HUDEP-2 (cell line): ENCODE results near the gene FKBP1C.

Experiments used
- DNase-seq, 76 experiments: peaks; one replicate each; lab custom pipeline; 2025; ENCODE audit not compliant: unreplicated experiment in 76 of 76; lab: John Stamatoyannopoulos, UW

FKBP1C gene

GRCh38 chr6:63259153-63259552, 47.9 kb downstream of the FKBP1C start:
- DNase-seq, result peak in 1 of 76 experiments; percentile 14

- no peak for DNase-seq
Observed at GRCh38 chr6:63261820-63262219, 50.6 kb downstream of the FKBP1C start.
